OCI-LY1 (cell line): ENCODE data around the gene CDKL5.

Source experiments
- EZH2 ChIP-seq: fragments of 200-600 bp; sonication (generic), shearing (Covaris generic); IDR thresholded peaks from 2 replicates; pipeline ENCODE4 v1.8.0; 2017; ENCODE audit warnings: borderline replicate concordance, mixed run types, mild to moderate bottlenecking, antibody characterized with exemption, low read length, moderate library complexity, mixed read lengths
- TF ChIP-seq, protein P1 (sequence below): fragments of 200-600 bp; sonication (generic), shearing (Covaris generic); IDR thresholded peaks from 2 replicates; pipeline ENCODE4 v1.5.1; 2017; ENCODE audit warnings: mild to moderate bottlenecking, antibody characterized with exemption, low read length, moderate library complexity, mixed read lengths

DNA sequence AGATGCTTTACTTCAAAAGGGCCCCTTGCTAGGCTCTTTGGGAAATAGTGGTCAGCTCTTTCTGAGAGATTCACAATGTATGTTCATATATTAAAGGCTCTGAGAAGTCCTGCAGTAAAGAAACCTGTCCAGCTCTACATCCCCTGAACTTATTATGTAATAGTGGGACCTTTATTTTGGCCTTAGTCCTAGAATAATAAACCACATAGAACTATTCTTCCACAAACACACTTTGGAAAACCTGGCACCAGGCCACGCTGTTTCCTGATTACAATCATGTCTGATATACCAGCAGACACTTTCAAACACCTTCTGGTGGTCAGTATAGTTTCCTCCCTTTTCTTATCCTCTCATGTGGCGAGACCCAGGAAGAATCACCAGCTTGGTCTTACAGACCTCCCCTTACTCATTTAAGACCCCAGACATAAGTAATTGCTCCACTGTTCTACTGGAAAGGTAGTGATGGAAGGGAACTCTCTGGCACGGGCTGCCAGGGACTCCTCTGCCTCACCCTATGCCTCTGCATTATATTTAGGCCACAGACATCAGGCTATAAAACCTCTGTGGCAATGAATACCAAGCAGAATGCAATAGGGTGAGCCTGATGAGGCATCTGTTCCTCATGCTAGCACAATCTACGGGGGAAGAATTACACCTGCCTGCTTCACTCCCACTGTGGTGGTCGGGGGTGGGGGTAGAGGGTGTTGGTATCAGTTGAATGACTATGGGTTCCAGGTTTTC, 276.4 kb downstream of the CDKL5 start:
- TF ChIP-seq, protein P1, sequence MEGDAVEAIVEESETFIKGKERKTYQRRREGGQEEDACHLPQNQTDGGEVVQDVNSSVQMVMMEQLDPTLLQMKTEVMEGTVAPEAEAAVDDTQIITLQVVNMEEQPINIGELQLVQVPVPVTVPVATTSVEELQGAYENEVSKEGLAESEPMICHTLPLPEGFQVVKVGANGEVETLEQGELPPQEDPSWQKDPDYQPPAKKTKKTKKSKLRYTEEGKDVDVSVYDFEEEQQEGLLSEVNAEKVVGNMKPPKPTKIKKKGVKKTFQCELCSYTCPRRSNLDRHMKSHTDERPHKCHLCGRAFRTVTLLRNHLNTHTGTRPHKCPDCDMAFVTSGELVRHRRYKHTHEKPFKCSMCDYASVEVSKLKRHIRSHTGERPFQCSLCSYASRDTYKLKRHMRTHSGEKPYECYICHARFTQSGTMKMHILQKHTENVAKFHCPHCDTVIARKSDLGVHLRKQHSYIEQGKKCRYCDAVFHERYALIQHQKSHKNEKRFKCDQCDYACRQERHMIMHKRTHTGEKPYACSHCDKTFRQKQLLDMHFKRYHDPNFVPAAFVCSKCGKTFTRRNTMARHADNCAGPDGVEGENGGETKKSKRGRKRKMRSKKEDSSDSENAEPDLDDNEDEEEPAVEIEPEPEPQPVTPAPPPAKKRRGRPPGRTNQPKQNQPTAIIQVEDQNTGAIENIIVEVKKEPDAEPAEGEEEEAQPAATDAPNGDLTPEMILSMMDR = no peak
- TF ChIP-seq EZH2 = no peak
